GM18951 (cell line): ENCODE measurements around the gene IGFALS.

Experiments used
- POLR2A ChIP-seq: IDR thresholded peaks from 4 replicates; pipeline ENCODE4 v1.6.1; 2011; ENCODE audit warnings: mild to moderate bottlenecking; ENCODE audit not compliant: insufficient read length, insufficient read depth; ENCODE audit errors: extremely low read depth
- in situ Hi-C: fragments of 300-500 bp; cut with MboI; formaldehyde crosslinking; loops from one replicate; pipeline ENCODE4 v1.12.0; 2022; ENCODE audit warnings: low sequenced_read_pairs, mixed read lengths, inconsistent platforms; ENCODE audit not compliant: unreplicated experiment

Gene IGFALS

GRCh38 chr16:1774448-1774780, 19.1 kb downstream of the IGFALS start:
- in situ Hi-C loops: no loop called here
- no peak for TF ChIP-seq POLR2A

DNA sequence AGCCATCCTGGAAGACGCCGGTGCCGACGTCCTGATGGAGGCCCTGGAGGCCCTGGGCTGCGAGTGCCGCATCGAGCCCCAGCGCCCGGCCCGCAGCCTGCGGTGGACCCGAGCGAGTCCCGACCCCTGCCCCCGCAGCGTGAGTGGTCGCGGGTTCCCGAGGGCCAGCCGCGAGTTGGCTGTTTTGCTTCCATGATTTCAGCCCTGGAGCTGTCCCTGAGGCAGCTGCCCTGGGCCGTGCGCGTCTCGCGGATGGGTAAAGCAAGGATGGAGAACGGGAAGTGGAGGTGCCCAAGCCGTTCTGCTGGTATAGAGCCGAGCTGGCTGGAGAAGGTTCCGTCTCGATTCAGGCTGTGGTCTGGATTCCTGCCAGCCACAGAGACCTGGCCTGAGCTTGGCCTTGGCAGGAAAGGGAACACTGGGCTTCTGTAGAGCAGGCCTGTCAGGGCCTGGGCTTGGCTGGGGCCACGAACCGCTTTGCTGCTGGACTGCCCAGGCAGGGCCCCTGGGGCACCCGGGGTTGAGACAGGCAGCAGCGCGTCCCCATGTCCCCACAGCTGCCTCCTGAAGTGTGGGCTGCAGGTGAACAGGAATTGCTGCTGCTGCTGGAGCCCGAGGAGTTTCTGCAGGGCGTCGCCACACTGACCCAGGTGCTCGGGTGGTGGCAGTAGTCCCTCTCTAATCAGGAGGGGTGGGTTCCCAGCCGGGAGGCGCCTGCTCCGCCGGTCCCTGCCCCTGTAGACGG, 19.6 kb downstream of the IGFALS start:
- in situ Hi-C loops: no loop called here
- TF ChIP-seq POLR2A: no peak

DNA sequence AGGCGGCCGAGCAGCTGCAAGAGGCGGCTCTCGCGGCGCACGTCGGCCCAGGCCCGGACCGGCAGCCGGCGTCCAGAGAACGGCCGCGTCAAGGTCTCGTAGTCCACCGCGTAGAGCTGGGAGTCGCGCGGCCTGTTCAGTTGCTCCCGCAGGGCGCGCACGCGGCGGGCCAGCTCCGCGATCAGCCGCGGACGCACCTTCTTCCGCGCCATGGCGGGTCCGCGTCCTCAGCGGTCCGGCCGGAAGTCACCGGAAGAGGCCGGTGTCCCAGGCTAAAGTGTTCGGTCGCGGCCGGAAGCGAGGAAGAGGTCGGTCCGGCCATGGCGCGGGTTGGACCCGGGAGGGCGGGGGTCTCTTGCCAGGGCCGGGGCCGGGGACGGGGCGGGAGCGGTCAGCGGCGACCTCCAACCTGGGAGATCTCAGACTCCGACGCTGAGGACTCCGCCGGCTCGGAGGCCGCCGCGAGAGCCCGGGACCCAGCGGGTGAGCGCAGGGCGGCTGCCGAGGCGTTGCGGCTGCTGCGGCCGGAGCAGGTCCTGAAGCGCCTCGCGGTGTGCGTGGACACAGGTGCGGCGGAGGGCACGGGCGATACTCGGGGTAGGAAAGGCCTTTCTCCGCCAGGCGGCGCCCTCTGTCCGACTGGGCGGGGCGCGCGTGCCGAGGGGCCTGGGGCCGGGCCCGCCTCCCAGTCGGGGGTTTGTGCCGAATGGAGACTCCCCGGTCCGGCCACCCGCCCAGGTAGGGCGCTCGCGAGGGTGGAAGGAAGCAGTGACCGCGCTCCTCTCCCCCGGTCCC, 20.4 kb downstream of the IGFALS start, which contains the start of gene MRPS34:
TSS of gene MRPS34 (minus strand) at position 227 of the 795 bp plus-strand sequence. CDS start at position 212, 15 bp downstream.
- TF ChIP-seq POLR2A: peak; percentile 89
- in situ Hi-C loops: no loop called here

DNA sequence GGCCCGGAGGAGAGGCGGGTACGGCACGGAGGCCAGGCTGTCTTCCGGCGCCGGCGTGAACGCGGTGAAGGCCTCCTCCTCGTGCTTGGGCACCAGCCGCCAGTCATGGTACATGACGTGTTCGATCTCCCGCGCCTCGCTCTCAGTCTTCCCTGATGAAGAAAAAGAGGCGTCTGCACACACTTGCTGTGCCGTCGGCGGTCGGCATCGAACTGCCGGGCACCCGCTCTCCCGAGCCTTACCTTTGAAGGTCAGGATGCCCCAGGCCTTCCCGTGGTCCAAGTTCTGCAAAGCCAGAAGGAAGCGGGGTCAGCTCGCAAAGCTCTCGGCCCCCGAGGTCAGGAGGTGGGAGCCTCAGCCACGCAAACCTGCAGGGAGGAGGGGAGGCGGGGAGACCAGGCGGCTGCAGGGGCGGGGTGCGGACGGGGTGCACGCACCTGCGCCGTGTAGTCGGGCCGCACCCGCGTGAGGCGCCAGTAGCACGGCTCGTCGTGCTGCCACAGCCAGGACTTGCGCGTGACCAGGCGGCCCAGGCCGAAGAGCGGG, 21.1 kb downstream of the IGFALS start, which contains the start of gene EME2:
TSS of gene EME2 (plus strand) at position 449 of the 546 bp plus-strand sequence. CDS start 418 bp downstream, outside the sequence.
- TF ChIP-seq POLR2A: no peak
- in situ Hi-C loops: no loop called here

DNA sequence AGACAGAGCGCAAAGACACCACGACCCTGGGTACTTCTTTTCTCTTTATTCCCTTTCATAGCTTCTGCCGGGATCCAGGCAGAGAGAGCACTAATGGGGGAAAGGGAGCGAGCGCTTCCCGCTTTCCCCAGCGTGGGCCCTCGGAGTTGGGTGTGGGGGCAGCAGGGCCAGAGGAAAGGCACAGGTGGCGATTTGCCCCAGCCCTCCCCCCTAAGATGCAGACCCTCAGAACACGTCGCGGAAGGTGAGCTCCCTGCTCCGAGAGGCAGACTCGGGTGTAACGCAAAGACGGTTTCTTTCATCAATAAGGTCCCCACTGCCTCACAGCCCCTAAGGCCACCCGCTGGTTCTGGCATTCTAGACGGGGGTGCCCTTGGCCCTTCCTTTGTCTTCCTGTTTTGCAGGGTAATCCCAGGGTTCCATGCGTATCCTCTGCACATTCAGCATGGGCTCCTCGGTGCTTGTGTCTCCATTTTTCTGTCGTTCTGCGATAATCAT, 21.6 kb downstream of the IGFALS start:
- in situ Hi-C loops: no loop called here
- no peak for TF ChIP-seq POLR2A

DNA sequence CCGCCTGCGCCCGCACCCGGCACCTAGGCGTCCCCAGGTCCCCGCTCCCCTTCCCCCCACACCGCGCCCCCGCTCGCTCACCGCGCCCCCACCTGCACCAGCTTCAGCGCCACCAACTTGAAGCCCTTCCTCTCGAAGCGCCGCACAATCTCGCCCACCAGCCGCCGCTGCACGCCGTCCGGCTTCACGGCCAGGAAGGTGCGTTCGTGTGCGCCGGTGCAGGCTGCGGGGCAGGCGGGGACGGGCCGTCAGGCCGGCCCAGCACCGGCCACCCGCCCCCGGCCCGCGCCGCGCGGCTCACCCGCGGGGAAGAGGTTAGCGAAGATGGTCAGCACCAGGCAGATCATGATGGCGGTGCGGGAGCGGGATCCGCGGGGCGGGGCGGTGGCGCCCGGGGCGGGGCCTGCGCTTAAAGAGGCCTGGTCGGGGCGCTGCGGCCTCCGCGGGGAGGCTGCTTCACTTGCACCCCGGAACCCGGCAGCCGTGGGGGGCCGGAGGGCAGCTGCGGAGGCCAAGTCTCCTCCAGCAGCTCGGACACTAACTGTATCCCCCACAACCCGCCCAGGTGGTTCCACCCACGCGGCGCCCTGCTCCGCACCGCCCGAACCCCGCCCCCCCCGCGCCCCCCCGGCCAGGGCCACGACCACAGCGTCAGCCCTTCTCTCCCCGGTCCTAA, 22.2 kb downstream of the IGFALS start, which contains the start of gene NME3:
TSS of gene NME3 (minus strand) at position 356 of the 676 bp plus-strand sequence. CDS start at position 347, 9 bp downstream.
- in situ Hi-C loops: no loop called here
- TF ChIP-seq POLR2A: peak; percentile 53

- in situ Hi-C loops: no loop called here
- peak; percentile 23 for TF ChIP-seq POLR2A
Observed at GRCh38 chr16:1770328-1771187, 22.9 kb downstream of the IGFALS start.

DNA sequence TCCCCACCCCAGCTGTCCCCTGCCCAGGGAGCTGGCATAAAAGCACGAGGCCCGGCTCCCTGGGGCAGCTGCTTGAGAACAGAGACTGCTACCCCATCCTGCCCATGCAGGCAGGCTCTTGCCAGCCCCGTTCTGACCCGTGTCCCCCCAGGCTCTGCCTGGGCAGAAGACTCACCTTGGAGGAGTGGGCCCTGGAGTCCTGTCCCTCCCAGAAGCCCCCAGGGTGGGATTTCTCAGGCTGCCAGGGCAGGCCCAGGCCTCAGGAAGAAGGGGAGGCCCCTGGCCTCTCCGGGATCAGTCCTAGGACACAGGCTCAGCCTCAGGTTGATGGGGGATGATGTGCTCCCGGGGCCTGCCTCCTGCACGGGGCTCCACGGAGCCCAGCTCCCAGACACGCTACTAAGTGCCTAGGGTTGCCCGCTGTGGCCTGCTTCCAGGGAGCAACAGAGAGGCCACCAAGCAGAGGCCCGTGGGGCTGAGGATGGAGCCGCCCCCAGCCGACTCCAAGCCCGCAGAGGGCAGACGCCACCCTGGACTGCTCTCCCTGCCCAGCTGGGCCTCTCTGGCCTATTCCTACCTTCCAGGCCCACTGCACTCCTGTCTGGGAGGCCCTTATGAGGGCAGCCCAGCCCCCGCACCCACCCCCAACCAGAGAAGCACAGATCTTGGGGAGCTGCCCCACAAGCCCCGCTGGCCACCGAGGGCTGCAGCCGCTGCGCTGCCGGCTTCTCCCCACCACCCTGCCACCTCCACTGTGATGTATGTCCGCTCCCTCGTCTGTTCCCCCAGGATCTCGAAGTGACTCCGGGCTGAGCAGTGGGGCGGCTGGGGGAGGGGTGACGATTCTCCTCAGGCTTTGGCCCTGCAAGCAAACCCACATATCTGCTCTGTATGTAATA, 23.9 kb downstream of the IGFALS start:
- in situ Hi-C loops: no loop called here

DNA sequence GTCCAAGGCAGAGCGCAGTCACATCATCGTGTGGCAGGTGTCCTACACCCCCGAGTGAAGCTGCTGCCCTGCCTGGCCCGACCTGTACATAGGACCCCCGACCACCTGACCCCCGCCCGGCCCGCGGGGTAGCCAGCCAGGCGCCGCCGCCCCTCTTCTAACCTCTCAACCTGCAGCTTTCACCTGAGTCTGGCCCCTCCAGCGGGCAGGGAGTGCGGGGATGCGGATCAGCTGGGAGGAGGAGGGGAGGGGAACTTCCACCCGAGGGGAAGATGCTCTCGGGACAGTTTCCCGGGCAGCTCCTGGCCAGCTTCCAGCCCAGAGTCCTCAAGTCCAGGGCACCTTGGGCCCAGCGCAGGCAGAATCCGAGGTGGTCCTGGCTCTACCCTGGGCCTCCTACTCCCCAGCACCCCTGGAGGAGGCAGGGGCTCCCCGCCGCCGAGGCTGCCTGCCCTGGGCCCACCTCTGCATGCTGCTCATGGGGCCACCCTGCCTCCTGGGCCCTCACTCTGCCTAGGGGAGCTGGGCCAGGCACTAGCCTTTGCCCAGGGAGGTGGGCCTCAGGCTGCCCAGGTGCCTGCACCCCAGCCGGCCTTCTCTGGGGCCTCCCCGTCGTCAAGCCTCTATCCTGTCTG, 24.6 kb downstream of the IGFALS start:
- TF ChIP-seq POLR2A: peak; percentile 21
- in situ Hi-C loops: no loop called here

More for the DNA sequence above, 23.9 kb downstream of the IGFALS start:
- TF ChIP-seq POLR2A: no peak

GRCh38 chr16:1768061-1768766, 25.3 kb downstream of the IGFALS start:
- no peak for TF ChIP-seq POLR2A
- in situ Hi-C loops: no loop called here
